ENCODE data around the gene RBM19. TPM values are rescaled to one million over a fixed set of nuclear protein-coding genes. Genes with fewer than 3 reads are reported as not detected.

The RBM19 gene
- total RNA-seq, 1 donor: 22.6 TPM

- no peak overlapping the region for H3K4me3 ChIP-seq (ENCODE audit: low read depth, low read length)
- DNase-seq (ENCODE audit: low read depth): no peak
- TF ChIP-seq CTCF (IDR thresholded peaks at IDR 0.05; ENCODE audit: insufficient read depth, low read length): no peak
Measured at GRCh38 chr12:113792450-113792849, 173.7 kb downstream of the RBM19 start.

- no peak overlapping the region for H3K4me3 ChIP-seq (ENCODE audit: low read depth, low read length)
- no peak for TF ChIP-seq CTCF (IDR thresholded peaks at IDR 0.05; ENCODE audit: insufficient read depth, low read length)
- DNase-seq (ENCODE audit: low read depth): peak; percentile 67
Measured at GRCh38 chr12:113788020-113788856, 177.9 kb downstream of the RBM19 start.

- H3K4me3 ChIP-seq (ENCODE audit: low read depth, low read length): no peak overlapping the region
- TF ChIP-seq CTCF (IDR thresholded peaks at IDR 0.05; ENCODE audit: insufficient read depth, low read length): no peak
- DNase-seq (ENCODE audit: low read depth): no peak
Measured at GRCh38 chr12:113786107-113786506, 180.0 kb downstream of the RBM19 start.

GRCh38 chr12:113783811-113784210 lies 182.3 kb downstream of the RBM19 start:
- TF ChIP-seq CTCF (IDR thresholded peaks at IDR 0.05; ENCODE audit: insufficient read depth, low read length): no peak
- H3K4me3 ChIP-seq (ENCODE audit: low read depth, low read length): no peak overlapping the region
- DNase-seq (ENCODE audit: low read depth): no peak

- DNase-seq (ENCODE audit: low read depth): no peak
- TF ChIP-seq CTCF (IDR thresholded peaks at IDR 0.05; ENCODE audit: insufficient read depth, low read length): no peak
- no peak overlapping the region for H3K4me3 ChIP-seq (ENCODE audit: low read depth, low read length)
Measured at GRCh38 chr12:113782873-113783272, 183.3 kb downstream of the RBM19 start.

GRCh38 chr12:113781415-113782198 lies 184.5 kb downstream of the RBM19 start:
- no peak for TF ChIP-seq CTCF (IDR thresholded peaks at IDR 0.05; ENCODE audit: insufficient read depth, low read length)
- peak; percentile 65 for DNase-seq (ENCODE audit: low read depth)
- no peak overlapping the region for H3K4me3 ChIP-seq (ENCODE audit: low read depth, low read length)

Measured in fibroblast of the aortic adventitia (primary cell).